HEK293 (cell line): ENCODE results near the gene C9orf43.

Experiments used
- CTCF ChIA-PET: fragments of 350-600 bp; formaldehyde crosslinking; extraction: SDS; loops from one replicate; lab custom pipeline; 2021; ENCODE audit warnings: antibody characterized with exemption; lab: Yijun Ruan, JAX
- POLR2A ChIA-PET: fragments of 300-600 bp; formaldehyde crosslinking; extraction: SDS; loops from one replicate; lab custom pipeline; 2020; ENCODE audit warnings: antibody characterized with exemption, inconsistent platforms; lab: Yijun Ruan, JAX
- H3K27ac ChIP-seq: fragments of 200-500 bp; sonication (Bioruptor generic); 2 replicates; pipeline ENCODE4 v1.5.1; 2014; ENCODE audit warnings: low read depth, low read length, control low read depth, inconsistent platforms; ENCODE audit errors: extremely low read depth
- H3K36me3 ChIP-seq, 2 experiments: fragments of 200-500 bp in 1 of 2; sonication (Bioruptor generic) in 1 of 2; 1 replicate in 1 of 2; 2 replicates in 1 of 2; pipeline ENCODE4 v1.5.1; 2014 to 2017; ENCODE audit warnings: inconsistent platforms in 2 of 2, low read length in 2 of 2; ENCODE audit not compliant: control insufficient read depth in 2 of 2, insufficient read depth in 1 of 2
- H3K4me1 ChIP-seq: fragments of 200-500 bp; sonication (Bioruptor generic); 2 replicates; pipeline ENCODE4 v1.5.1; 2014; ENCODE audit warnings: mild to moderate bottlenecking, low read length, inconsistent platforms; ENCODE audit not compliant: control insufficient read depth, insufficient read depth
- H3K4me3 ChIP-seq: 2 replicates; pipeline ENCODE4 v1.5.1; 2011; ENCODE audit warnings: low read depth, mild to moderate bottlenecking, control low read depth, low read length, moderate library complexity
- H3K9me3 ChIP-seq: fragments of 200-500 bp; sonication (Bioruptor generic); 2 replicates; pipeline ENCODE4 v1.5.1; 2014; ENCODE audit warnings: low read depth, low read length, inconsistent platforms; ENCODE audit not compliant: control insufficient read depth, insufficient read depth
- BCL11B ChIP-seq: fragments of 450-650 bp; formaldehyde crosslinking; IDR thresholded peaks from 2 replicates; pipeline ENCODE4 v1.5.1; 2016; ENCODE audit warnings: low read depth, missing biosample characterization, missing genetic modification characterization
- EGR2 ChIP-seq: fragments of 450-650 bp; formaldehyde crosslinking; IDR thresholded peaks from 2 replicates; pipeline ENCODE4 v1.5.1; 2016; ENCODE audit warnings: low read depth, missing biosample characterization, missing genetic modification characterization
- KLF8 ChIP-seq: fragments of 450-650 bp; formaldehyde crosslinking; IDR thresholded peaks from 2 replicates; pipeline ENCODE4 v1.5.1; 2016; ENCODE audit warnings: missing biosample characterization, missing genetic modification characterization
- PRDM1 ChIP-seq: fragments of 450-650 bp; formaldehyde crosslinking; IDR thresholded peaks from 2 replicates; pipeline ENCODE4; 2016; ENCODE audit warnings: missing biosample characterization, missing genetic modification characterization
- REPIN1 ChIP-seq: fragments of 450-650 bp; formaldehyde crosslinking; IDR thresholded peaks from 2 replicates; pipeline ENCODE4 v1.5.1; 2017; ENCODE audit warnings: missing biosample characterization, missing genetic modification characterization, low read depth
- TCF7L2 ChIP-seq: IDR thresholded peaks from 2 replicates; pipeline ENCODE4 v1.6.1; 2011; ENCODE audit warnings: low read depth, mild to moderate bottlenecking, inconsistent platforms, low read length, moderate library complexity, borderline replicate concordance
- ZBTB17 ChIP-seq: fragments of 450-650 bp; formaldehyde crosslinking; IDR thresholded peaks from 2 replicates; pipeline ENCODE4 v1.5.1; 2016; ENCODE audit warnings: missing biosample characterization, missing genetic modification characterization
- ZBTB44 ChIP-seq: fragments of 450-650 bp; IDR thresholded peaks from 2 replicates; pipeline ENCODE4 v1.5.1; 2018; ENCODE audit warnings: missing biosample characterization, mild to moderate bottlenecking, missing genetic modification characterization
- ZBTB49 ChIP-seq: fragments of 450-650 bp; formaldehyde crosslinking; IDR thresholded peaks from 2 replicates; pipeline ENCODE4 v1.5.1; 2016; ENCODE audit warnings: missing biosample characterization, missing genetic modification characterization, low read depth
- ZNF10 ChIP-seq: fragments of 450-650 bp; formaldehyde crosslinking; IDR thresholded peaks from 2 replicates; pipeline ENCODE4 v1.5.1; 2017; ENCODE audit warnings: missing biosample characterization, missing genetic modification characterization
- ZNF148 ChIP-seq: fragments of 450-650 bp; formaldehyde crosslinking; IDR thresholded peaks from 2 replicates; pipeline ENCODE4 v1.5.0; 2017; ENCODE audit warnings: missing biosample characterization, missing genetic modification characterization, borderline replicate concordance
- ZNF174 ChIP-seq: fragments of 450-650 bp; formaldehyde crosslinking; IDR thresholded peaks from 2 replicates; pipeline ENCODE4 v1.5.0; 2017; ENCODE audit warnings: missing biosample characterization, mild to moderate bottlenecking, missing genetic modification characterization
- ZNF184 ChIP-seq: fragments of 450-650 bp; IDR thresholded peaks from 2 replicates; pipeline ENCODE4 v1.5.1; 2018; ENCODE audit warnings: missing biosample characterization, mild to moderate bottlenecking, missing genetic modification characterization
- ZNF223 ChIP-seq: fragments of 450-650 bp; formaldehyde crosslinking; IDR thresholded peaks from 2 replicates; pipeline ENCODE4 v1.5.1; 2016; ENCODE audit warnings: missing biosample characterization, missing genetic modification characterization
- ZNF350 ChIP-seq: fragments of 450-650 bp; formaldehyde crosslinking; IDR thresholded peaks from 2 replicates; pipeline ENCODE4 v1.5.0; 2017; ENCODE audit warnings: missing biosample characterization, mild to moderate bottlenecking, missing genetic modification characterization
- ZNF548 ChIP-seq: fragments of 450-650 bp; formaldehyde crosslinking; IDR thresholded peaks from 2 replicates; pipeline ENCODE4 v1.5.1; 2016; ENCODE audit warnings: missing biosample characterization, missing genetic modification characterization
- ZNF585B ChIP-seq: fragments of 450-650 bp; formaldehyde crosslinking; IDR thresholded peaks from 2 replicates; pipeline ENCODE4 v1.5.1; 2016; ENCODE audit warnings: missing biosample characterization, missing genetic modification characterization
- ZNF677 ChIP-seq: fragments of 450-650 bp; IDR thresholded peaks from 2 replicates; pipeline ENCODE4 v1.5.0; 2018; ENCODE audit warnings: missing biosample characterization, mild to moderate bottlenecking, missing genetic modification characterization, moderate library complexity
- ZNF692 ChIP-seq: fragments of 450-650 bp; formaldehyde crosslinking; IDR thresholded peaks from 2 replicates; pipeline ENCODE4 v1.5.1; 2016; ENCODE audit warnings: missing biosample characterization, missing genetic modification characterization
- ZNF76 ChIP-seq: fragments of 450-650 bp; formaldehyde crosslinking; IDR thresholded peaks from 2 replicates; pipeline ENCODE4; 2016; ENCODE audit warnings: low read depth, missing biosample characterization, missing genetic modification characterization, borderline replicate concordance
- ZNF792 ChIP-seq: fragments of 450-650 bp; formaldehyde crosslinking; IDR thresholded peaks from 2 replicates; pipeline ENCODE4 v1.5.1; 2016; ENCODE audit warnings: missing biosample characterization, missing genetic modification characterization
- ZSCAN5A ChIP-seq: fragments of 450-650 bp; formaldehyde crosslinking; IDR thresholded peaks from 2 replicates; pipeline ENCODE4 v1.5.1; 2016; ENCODE audit warnings: missing biosample characterization, missing genetic modification characterization

C9orf43 gene

GRCh38 chr9:113372059-113372458, 38.5 kb upstream of the C9orf43 start:
- Histone ChIP-seq H3K36me3 (peaks cover 0 to 32% of the 10 kb centered on the region in 2 experiments; a peak in 2 of 3 replicates), H3K4me3 (no peak overlapping the region), H3K9me3 (no peaks in the 10 kb centered on the region), H3K4me1 (no peaks in the 10 kb centered on the region), H3K27ac (no peak overlapping the region)
- CTCF ChIA-PET, result interaction anchor here (0.6 kb wide), 1 partner anchor 55 kb away, joined by 4 read pairs; no protein-coding TSS in a partner anchor
- TF ChIP-seq EGR2 (tag by site-specific recombination) (no peak), ZNF148 (tag by site-specific recombination) (no peak), KLF8 (tag by site-specific recombination) (no peak), ZSCAN5A (no peak), TCF7L2 (no peak), ZBTB49 (tag by site-specific recombination) (no peak), ZBTB17 (no peak), ZNF76 (tag by site-specific recombination) (no peak)
- POLR2A ChIA-PET, result no interaction called here

- Histone ChIP-seq H3K9me3 (no peaks in the 10 kb centered on the region), H3K4me3 (no peak overlapping the region), H3K36me3 (peaks cover 0 to 32% of the 10 kb centered on the region in 2 experiments; a peak in 2 of 3 replicates), H3K4me1 (peaks cover 3% of the 10 kb centered on the region; the same call in 1 of the 2 replicates), H3K27ac (no peak overlapping the region)
- POLR2A ChIA-PET, result interaction anchor here (0.7 to 1.0 kb wide), 2 partner anchors 16 to 25 kb away, joined by 4 read pairs; no protein-coding TSS in a partner anchor
- TF ChIP-seq ZNF692 (tag by site-specific recombination) (no peak), ZNF174 (tag by site-specific recombination) (no peak), ZNF350 (no peak), ZNF792 (no peak), REPIN1 (tag by site-specific recombination) (no peak), ZNF585B (tag by site-specific recombination) (no peak), ZNF223 (tag by site-specific recombination) (no peak), ZBTB44 (tag by site-specific recombination) (no peak), ZNF677 (tag by site-specific recombination) (no peak), BCL11B (tag by site-specific recombination) (no peak), ZBTB17 (no peak), ZNF548 (no peak), ZNF184 (tag by site-specific recombination) (no peak), ZNF10 (no peak), PRDM1 (tag by site-specific recombination) (no peak)
- TF ChIP-seq, all 188 proteins: peak for 0
- CTCF ChIA-PET, result interaction anchor here (0.6 kb wide), 2 partner anchors 218 to 923 kb away, joined by 3 to 7 read pairs; no protein-coding TSS in a partner anchor
These were observed 37.3 kb upstream of the C9orf43 start for GRCh38 chr9:113373256-113373655.
